ENCODE data around the gene MBOAT2. TPM values are rescaled to one million over a fixed set of nuclear protein-coding genes. Genes with fewer than 3 reads are reported as not detected.

Gene MBOAT2
- total RNA-seq, 1 experiment from 2014 or later = 16.8 TPM

DNA sequence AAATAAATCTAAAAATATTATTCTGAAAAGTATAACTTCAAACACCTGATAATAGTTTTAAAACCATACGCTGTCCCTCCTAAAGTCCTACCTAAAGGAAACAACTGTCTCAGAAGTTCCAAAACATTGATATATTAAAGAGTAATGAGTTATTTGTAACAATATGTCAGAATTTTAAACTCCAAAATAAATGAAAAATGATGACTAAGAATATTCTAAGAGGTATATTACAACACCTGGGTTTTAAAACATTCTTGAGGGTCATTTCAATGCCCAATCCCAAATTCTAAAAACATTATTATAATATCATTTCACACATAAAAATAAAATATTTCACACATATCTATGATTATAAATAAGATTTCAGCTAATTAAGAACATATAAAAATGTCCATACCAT lies 186.3 kb downstream of the MBOAT2 start:
- ATAC-seq (no peak), DNase-seq (ENCODE audit: low read depth, low spot score) (no peak)
- Histone ChIP-seq H3K27ac (ENCODE audit: low read depth, low read length) (no peak overlapping the region), H3K9me3 (ENCODE audit: control insufficient read depth in 1 of 2, insufficient read depth in 1 of 2, low read depth in 1 of 2, low read length in 2 of 2) (no peaks in the 10 kb centered on the region), H3K4me3 (replicated peaks in 1 of 2; ENCODE audit: low read depth in 1 of 2, low read length in 2 of 2) (no peak overlapping the region), H2AFZ (ENCODE audit: low read depth, low read length, poor library complexity, severe bottlenecking) (no peak overlapping the region), H3K36me3 (ENCODE audit: control insufficient read depth in 1 of 2, insufficient read depth in 2 of 2, low read length in 2 of 2) (no peaks in the 10 kb centered on the region), H3K27me3 (ENCODE audit: insufficient read depth, low read length) (no peaks in the 10 kb centered on the region), H3K9ac (ENCODE audit: low read length) (no peak overlapping the region), H3K79me2 (ENCODE audit: insufficient read depth, low read length) (no peaks in the 10 kb centered on the region), H4K20me1 (ENCODE audit: insufficient read depth) (no peaks in the 10 kb centered on the region), H3K9me2 (ENCODE audit: insufficient read depth) (no peaks in the 10 kb centered on the region), H3K4me2 (ENCODE audit: low read length) (no peak overlapping the region), H3K4me1 (ENCODE audit: control insufficient read depth in 1 of 2, insufficient read depth in 2 of 2, low read length in 2 of 2) (peaks cover 0 to 3% of the 10 kb centered on the region in 2 experiments; a peak in 1 of 4 replicates)
- no TSS peak for BruUV-seq (replicated peaks)
- CTCF ChIA-PET = no interaction called here
- RAD21 ChIA-PET (ENCODE audit: low non-redundant PET in 1 of 2, low total read pairs in 2 of 2, uncharacterized antibody in 2 of 2, unreplicated experiment in 2 of 2) = no interaction called here
- POLR2A ChIA-PET = no interaction called here
- TF ChIP-seq, protein P1, sequence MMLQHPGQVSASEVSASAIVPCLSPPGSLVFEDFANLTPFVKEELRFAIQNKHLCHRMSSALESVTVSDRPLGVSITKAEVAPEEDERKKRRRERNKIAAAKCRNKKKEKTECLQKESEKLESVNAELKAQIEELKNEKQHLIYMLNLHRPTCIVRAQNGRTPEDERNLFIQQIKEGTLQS (IDR thresholded peaks at IDR 0.05) = no peak
- no peak for TF ChIP-seq ZNF274 (IDR thresholded peaks at IDR 0.05; ENCODE audit: low read depth, low read length)
- no peak for TF ChIP-seq EZH2 (IDR thresholded peaks at IDR 0.05)
- TF ChIP-seq, protein P2, sequence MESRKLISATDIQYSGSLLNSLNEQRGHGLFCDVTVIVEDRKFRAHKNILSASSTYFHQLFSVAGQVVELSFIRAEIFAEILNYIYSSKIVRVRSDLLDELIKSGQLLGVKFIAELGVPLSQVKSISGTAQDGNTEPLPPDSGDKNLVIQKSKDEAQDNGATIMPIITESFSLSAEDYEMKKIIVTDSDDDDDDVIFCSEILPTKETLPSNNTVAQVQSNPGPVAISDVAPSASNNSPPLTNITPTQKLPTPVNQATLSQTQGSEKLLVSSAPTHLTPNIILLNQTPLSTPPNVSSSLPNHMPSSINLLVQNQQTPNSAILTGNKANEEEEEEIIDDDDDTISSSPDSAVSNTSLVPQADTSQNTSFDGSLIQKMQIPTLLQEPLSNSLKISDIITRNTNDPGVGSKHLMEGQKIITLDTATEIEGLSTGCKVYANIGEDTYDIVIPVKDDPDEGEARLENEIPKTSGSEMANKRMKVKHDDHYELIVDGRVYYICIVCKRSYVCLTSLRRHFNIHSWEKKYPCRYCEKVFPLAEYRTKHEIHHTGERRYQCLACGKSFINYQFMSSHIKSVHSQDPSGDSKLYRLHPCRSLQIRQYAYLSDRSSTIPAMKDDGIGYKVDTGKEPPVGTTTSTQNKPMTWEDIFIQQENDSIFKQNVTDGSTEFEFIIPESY (IDR thresholded peaks at IDR 0.05; ENCODE audit: extremely low read depth, insufficient replicate concordance, low read length) = no peak
- no peak for TF ChIP-seq ELF1 (IDR thresholded peaks at IDR 0.05; ENCODE audit: borderline replicate concordance, low read depth)
- TF ChIP-seq JUND (IDR thresholded peaks at IDR 0.05) = no peak
- no peak for TF ChIP-seq POLR2A (IDR thresholded peaks at IDR 0.05; ENCODE audit: borderline replicate concordance, extremely low read depth, insufficient read depth, insufficient read length)
- TF ChIP-seq SIN3A (IDR thresholded peaks at IDR 0.05; ENCODE audit: low read depth) = no peak
- intact Hi-C loops (cut with micrococcal nuclease) = no loop called here

Measured in HCT116 (cell line).